Left forelimb (tissue), 1 donor: Measurements from ENCODE around the gene STAC2.

Source experiments
- DNase-seq: peaks from one replicate; pipeline ENCODE4 v3.0.0-alpha.2; 2018; ENCODE audit warnings: low spot score

Gene STAC2

DNA sequence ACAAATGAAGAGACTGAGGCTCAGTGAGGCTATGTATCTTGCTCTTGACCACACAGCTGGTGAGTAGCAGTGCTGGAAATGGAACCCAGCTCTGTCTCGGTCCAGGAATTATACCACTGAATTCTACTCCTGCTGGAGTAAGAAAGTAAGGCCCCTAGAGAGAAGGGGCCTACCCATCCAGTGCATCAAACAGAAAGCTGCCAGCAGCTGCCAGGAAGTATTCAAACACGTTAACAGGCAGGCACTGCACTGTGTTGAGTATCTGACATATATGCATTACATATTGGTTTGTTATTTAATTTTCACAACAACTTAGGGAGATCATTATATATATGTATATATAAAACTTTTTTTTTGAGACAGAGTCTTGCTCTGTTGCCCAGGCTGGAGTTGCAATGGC lies 63.8 kb downstream of the STAC2 start:
- no peak for DNase-seq
